Activated CD4-positive, alpha-beta T cell treated with anti-CD3 and anti-CD28 coated beads, Interleukin-2, amount 50 U/mL, for 16 hours (primary cell): Measurements from ENCODE around the gene GPR62.

Source experiments
- DNase-seq: peaks from one replicate; pipeline ENCODE4 v3.0.0-alpha.2; 2020

The GPR62 gene

DNA sequence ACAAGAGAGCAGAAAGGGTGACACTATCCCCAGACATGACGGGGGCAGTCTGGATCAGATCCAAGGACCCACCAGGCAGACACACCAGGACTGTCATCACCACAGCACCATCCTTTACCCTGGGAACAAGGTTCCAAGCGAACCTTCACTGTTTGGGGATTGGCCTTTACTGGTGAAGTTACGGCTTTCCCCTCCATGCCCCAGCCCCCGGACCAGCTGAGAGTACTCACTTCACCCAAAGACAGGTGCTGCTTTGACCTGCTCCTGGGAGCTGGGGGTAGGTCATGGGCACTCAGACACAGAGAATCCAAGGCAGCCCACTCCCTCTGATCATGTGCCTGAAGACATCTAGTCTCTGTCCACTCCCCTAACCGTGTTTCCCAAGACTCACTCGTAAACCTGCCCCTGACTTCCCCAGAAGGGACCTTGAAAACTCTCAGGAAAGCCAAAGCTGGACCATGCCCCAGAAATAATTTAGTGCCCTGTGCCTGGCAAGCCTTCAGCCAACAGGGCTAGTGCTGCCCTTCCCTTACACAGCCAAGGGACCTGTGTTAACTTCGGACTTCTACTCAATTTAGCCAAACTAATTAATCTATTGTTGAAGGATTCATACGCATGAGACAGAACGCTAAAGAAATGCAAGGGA lies 16.3 kb upstream of the GPR62 start:
- no peak for DNase-seq

DNA sequence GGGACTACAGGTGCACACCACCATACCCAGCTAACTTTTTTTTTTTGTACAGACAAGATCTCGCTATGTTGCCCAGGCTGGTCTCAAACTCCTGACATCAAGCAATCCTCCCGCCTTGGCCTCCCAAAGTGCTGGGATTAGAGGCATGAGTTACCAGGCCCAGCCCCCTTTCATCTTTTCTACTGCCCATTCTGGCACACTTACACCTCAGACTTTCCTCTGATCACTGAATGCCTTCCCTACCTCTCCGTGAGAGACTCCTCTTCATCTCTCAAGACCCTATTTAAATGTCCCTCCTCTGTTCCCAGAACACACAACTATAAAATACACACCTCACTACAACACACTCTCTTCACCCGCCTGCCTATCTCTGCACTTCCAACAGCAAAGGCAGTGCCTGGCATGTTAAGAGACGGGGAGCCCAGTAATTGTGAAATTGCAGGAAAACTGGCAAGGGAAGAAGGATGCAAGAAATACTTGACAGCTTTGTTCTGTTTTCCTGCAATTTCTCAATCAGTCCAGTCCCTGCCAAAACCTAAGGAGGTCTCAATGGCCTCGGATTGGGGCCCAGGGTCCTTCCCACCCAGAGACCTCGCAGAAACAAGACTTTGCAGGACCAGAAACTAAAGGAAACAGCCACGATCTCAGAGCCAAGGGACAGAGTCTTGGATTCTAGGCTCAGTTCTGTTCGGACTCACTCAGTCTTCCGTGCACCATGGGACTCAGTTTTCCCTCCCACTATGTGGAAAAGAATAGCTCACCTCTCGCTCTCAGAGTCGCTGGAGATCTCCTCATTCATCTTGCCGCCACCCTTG lies 14.3 kb upstream of the GPR62 start:
- no peak for DNase-seq

DNA sequence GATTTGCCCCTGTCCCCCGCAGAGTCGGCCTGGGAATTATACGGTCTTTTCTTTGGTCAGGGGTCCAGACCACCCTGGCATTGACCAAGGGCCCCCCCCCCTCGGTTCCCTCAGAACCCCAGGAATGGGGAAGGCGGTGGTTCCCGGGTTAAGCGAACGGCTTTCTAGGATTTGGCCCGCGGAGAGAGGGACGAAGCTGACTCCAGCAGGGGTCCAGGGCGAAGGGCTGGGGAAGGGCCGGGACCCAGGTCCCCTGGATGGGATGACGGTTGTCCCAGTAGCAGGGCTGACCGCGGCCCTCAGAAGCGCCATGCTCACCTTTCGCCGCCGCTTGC lies 13.8 kb upstream of the GPR62 start:
- DNase-seq, result no peak

DNA sequence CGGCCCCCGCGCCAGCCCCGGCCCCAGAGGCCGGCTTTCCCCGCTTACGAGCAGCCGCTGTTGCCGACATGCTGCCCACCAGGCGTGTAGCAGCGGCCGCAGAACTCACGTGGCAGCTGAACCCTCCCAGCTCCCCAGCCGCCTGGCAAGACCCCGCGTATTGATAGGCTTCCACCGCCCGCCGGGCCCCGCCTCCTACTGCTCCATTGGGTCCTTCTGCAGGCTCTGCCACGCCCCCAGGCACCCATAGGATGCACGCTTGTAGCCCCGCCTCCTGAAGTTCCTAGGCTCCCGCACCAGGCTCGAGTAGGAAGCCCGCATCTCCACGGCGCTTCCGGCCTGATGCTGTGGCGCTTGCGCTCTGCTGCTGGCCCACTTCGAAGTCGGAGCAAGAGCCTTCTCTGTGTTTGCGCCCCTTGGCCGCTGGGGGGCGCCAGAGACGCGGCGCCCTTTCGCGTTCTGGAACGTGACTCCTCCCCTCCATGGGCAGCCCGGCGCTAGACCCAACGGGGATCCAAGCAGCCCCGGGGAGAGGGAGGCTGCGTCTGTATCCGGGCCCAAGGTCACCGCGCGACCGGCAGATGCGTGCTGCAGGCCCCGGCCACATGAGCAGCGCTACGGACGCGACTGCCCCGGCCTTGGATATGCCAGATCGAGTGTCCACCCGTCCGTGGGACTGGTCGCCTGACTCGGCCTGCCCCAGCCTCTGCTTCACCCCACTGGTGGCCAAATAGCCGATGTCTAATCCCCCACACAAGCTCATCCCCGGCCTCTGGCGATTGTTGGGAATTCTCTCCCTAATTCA lies 13.2 kb upstream of the GPR62 start, which contains the start of the genes PARP3 and RRP9:
Gene PARP3, plus strand, starts transcription at position 566 of the 805 bp plus-strand sequence. CDS start 993 bp downstream, outside the sequence.
Gene RRP9, minus strand, starts transcription at position 107 of the 805 bp plus-strand sequence. Its CDS starts 37 bp downstream, at position 70.
- peak; percentile 100 for DNase-seq

DNA sequence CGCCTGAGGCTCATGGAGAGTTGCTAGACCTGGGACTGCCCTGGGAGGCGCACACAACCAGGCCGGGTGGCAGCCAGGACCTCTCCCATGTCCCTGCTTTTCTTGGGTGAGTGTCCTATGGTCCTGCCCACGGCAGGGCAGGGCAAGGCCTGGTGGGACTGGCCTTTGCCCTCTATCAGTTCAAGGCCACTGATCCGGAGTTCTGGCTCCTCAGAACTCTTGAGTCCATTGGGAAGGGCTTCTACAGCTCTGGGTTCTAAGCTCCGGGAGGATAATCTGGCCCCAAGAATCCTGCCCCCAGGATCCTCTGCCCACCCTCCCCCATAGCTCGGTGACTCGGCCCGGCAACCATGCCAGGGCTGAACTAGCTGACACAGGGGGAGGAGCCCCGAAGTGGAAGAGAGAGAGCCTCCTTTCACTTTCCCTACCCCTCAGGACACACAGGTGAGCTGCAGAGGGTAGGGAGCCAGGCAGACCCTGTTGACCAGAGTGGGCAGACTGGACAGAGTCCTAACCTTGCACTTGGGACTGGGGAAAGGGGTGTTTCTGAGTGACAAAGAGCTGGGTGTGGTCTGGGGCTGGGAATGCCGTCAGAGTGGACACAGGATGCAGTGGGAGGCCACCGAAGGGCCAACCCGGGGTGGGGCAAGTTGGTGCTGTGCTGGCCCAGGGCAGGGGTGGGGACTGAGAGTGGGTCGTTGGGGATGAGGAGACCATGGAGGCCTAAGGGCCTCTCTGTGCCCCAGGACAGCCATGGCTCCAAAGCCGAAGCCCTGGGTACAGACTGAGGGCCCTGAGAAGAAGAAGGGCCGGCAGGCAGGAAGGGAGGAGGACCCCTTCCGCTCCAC lies 12.4 kb upstream of the GPR62 start:
- DNase-seq, result peak; percentile 69

DNA sequence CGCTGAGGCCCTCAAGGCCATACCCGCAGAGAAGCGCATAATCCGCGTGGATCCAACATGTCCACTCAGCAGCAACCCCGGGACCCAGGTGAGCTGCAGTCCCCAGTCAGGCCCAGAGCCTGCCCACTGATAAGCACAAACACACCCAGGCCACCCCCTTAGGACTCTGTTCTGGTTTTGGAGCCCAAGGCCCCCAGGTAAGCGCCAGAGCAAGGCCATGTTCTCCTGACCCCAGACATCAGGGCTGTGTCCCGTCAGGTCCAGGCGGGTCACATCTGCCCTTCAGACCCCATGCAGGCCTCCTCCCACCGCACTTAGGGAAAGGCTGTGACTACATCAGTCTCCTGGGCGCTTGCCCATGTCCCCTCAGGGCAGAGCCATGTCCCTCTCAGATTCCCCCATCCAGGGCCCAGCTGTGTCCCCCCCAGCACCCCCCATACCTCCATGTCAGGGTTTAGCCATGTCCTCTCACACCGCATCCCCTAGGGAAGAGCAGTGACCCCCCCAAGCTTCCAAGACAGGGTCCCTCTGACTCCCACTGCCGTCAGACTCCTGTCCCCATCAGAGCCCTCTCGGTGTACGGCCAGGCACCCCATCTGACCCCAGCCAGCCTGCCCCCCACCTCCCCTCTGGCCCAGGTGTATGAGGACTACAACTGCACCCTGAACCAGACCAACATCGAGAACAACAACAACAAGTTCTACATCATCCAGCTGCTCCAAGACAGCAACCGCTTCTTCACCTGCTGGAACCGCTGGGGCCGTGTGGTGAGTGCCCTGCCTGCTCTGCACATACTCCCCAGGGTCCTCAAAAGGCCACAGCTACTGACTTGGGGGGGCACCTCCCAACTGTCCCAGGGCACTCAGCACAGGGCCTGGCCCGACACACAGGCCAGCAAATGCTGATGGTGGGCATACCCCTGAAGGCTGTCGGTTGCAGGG lies 11.5 kb upstream of the GPR62 start:
- DNase-seq, result no peak

DNA sequence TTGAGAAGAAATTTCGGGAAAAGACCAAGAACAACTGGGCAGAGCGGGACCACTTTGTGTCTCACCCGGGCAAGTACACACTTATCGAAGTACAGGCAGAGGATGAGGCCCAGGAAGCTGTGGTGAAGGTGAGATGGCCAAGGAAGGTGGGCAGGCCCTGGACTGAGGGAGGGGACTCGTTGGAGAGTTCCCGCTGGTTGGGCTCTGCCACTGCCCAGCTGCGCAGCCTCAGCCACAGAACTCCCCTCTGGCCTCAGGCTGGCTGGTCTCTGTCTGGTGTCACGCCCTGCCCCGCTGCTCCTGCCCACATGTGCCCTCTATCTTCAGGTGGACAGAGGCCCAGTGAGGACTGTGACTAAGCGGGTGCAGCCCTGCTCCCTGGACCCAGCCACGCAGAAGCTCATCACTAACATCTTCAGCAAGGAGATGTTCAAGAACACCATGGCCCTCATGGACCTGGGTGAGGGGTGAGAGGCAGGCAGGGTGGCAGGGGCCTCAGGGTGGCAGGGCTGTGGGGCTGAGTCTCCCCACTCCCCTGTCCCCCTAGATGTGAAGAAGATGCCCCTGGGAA lies 10.6 kb upstream of the GPR62 start:
- no peak for DNase-seq

DNA sequence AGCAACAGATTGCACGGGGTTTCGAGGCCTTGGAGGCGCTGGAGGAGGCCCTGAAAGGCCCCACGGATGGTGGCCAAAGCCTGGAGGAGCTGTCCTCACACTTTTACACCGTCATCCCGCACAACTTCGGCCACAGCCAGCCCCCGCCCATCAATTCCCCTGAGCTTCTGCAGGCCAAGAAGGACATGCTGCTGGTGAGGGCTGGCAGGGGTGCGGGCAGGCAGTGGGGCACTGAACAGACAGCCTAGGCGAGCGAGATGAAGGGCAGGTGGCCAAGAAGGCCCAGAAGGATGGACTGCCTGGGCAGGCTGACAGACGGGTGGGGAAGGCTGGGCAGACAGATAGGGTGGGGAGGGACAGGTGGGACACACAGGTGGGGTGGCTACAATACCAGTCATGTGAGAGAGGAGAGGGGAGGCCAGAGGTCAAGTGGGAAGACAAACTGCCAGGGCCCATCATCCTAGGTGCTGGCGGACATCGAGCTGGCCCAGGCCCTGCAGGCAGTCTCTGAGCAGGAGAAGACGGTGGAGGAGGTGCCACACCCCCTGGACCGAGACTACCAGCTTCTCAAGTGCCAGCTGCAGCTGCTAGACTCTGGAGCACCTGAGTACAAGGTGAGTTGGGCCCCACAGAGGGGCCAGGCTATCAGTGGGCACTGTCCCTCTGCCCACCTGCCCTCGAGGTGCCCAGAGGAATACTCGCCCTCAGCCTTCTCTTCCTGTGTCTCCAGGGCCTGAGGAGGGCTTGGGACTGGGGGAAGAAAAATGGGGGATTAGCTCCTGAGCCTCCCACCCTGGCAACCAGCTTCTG lies 9.9 kb upstream of the GPR62 start:
- no peak for DNase-seq

DNA sequence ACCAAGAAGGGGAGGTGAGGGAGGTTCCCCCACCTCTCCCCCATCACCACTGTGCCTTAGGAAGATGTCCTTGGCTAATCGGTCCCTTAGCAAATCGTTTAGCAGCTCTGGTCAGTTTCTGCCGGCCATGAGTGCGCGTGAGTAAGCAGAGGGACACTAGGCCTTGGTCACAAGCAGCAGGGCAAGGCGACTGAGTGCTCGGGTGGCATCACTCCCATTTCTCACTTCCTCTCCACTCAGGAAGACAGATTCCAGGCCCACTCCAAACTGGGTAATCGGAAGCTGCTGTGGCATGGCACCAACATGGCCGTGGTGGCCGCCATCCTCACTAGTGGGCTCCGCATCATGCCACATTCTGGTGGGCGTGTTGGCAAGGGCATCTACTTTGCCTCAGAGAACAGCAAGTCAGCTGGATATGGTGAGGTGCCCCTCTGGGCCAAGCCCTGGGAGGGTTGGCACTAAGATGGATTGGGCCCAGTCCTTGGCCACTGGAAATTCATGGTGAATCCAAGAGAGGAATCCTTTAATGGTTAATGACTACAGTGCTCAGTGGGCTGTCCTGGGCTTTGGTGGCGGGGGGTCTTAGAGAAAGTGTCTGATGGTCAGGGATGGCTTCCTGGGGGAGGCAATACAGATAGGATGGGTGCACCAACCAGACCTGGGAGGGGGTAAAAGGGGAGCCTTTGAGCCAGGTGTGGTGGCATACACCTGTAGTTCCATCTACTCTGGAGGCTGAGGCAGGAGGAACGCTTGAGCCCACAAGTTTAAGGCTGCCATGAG lies 9.1 kb upstream of the GPR62 start:
- DNase-seq, result no peak

DNA sequence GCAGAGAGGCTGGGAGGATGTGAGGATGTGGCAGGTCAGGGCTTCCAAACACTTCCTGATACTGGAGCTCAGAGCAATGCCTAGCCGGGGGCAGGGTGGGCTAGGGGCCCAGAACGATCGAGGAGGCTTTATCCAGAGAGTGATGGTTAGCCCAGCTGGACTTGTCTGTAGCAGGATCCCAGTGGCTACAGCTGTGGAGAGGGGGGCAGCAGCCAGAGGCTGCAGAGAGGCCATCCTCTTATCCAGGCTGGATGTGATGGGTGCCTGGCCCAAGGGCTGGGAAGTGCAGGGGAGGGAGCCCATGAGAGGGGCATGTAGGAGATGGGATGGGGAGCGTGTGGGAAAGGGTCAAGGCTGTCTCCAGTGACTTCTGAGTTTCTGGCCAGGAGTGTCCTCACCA lies 8.4 kb upstream of the GPR62 start:
- DNase-seq, result no peak

DNA sequence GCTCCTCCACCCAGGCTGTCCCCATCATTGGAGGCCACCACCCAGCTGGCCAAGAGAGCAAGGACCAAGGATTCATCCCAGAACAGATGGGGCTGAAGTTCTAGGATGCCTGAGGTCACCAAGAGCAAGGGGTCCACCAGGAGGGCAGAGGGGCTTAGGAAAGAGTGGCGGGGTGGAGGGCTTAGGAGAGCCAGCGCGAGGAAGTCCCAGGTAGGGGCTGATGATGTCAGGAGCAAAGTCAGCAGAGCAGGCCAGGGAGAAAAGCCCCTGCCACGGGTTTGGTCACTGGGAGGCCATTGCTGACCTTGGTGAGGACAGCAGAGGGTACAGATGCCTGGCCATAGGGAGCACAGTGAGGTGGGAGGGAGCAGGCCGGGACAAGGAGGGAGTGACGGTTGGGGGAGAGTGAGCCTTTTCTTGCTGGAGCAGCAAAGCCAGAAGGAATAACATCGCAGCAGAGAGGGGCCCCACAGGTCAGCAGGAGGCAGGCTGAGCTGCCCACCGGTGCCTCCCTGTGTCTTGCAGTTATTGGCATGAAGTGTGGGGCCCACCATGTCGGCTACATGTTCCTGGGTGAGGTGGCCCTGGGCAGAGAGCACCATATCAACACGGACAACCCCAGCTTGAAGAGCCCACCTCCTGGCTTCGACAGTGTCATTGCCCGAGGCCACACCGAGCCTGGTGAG lies 7.8 kb upstream of the GPR62 start:
- DNase-seq, result no peak

DNA sequence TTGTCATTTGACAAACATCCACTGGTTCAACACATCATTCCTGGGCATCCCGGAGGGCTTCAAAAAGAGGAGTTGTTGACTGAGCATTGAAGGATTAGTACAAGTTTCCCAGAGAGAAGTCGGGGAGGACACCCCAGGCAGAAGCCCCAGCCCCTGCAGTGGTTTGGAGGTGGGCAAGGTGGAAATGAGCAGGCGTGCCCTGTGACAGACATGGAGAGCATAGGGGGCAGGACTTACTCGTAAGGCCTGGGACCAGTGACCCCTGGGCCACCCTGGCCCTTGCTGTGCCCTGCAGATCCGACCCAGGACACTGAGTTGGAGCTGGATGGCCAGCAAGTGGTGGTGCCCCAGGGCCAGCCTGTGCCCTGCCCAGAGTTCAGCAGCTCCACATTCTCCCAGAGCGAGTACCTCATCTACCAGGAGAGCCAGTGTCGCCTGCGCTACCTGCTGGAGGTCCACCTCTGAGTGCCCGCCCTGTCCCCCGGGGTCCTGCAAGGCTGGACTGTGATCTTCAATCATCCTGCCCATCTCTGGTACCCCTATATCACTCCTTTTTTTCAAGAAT lies 7.1 kb upstream of the GPR62 start:
- DNase-seq, result no peak

DNA sequence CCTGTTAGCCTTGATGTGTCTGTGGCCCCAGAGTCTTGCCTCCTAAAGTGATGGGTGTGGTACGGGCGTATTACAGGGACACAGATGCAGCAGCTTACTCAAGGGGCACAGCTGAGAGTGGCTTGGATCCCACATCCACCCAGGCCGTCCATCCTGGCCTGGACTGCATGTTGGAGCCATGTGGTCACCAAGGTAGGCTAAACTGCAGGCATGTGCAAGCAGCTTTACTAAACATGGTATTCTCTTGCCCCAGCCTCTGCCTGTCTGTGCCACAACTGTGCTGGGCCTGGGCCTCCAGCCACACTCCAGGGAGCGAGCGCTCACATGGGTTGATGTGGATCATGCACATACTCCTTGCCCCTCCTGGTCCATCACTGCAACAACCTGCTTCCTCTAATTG lies 6.1 kb upstream of the GPR62 start:
- no peak for DNase-seq

DNA sequence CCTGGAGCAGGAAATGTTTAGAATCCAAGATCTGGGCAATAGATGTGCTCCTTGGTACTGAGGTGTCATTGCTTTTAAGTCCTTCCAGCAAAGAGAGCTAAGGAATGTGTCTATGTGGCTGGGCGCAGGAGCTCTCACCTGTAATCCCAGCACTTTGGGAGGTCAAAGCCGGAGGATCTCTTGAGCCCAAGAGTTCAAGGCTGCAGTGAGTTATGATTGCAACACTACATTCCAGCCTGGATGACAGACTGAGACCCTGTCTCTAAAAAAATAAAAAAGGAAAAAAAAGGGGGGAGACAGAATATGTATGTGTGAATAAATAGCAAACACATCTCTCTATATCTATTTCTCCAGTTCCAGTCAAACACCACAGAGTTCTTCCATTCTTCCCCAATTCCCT lies 4.3 kb upstream of the GPR62 start:
- DNase-seq, result no peak

DNA sequence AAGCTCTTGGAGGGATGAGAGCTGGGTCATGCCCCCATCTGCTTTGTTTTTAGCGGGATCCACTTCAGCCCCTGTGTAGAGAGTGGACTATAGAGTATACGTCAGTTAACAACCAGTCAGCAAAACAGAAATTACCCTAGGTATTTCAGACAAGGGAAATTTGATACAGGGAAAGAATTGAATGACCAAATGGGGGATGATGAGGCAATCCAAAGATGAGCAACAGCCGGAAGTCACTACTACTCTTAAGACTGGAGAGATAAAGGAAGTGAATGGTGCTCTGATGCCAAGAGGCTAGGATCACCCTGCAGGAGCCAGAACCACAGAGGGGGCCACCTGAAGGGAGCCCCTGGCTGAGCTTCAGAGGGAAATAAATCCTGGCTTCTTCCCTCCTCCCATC lies 1.7 kb upstream of the GPR62 start:
- no peak for DNase-seq

DNA sequence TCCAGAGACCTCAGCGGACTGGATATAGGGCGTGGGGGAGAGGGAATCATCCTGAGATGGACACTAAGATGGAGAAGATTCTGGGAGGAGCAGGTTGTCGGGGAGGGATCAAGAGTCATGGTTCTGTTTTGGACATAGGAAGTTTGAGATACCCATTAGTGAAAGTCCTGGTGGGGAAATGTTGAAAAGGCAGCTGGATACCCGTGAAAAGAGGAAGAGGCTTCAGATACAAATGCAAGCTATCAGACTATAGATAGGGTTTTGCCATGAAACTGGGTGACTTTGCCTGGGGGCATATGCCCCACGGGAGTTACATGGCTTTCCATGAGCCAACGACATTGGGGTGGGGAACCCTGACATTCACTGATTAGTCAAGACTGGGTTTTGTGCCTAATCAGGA lies 1.1 kb upstream of the GPR62 start:
- DNase-seq, result no peak

DNA sequence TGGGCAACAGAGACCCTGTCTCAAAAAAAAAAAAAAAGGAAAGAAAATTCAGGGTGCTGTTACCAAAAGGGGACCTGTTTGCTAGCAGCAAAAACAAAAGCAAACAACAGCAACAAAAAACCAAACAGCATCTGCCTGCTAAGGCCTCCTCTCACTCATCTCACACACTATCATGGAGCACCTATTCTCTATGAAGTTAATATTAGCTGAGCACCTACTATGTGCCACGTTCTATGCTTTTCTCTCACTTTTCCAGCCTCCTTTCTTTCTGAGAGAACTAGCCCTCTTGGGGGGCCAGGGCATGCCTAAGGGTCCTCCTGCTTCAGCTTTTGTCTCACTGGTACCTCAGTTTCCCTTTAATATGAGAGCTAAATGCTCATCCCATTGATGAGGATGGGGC lies 468 bp upstream of the GPR62 start:
- no peak for DNase-seq
